ENCODE data around the gene SOWAHD.

Gene SOWAHD

GRCh38 chrX:119721487-119721886, 36.9 kb upstream of the SOWAHD start:
- no peaks in the 10 kb centered on the region for H3K79me2 ChIP-seq (ENCODE audit: insufficient read depth, low read length)
- no peak overlapping the region for H3K4me2 ChIP-seq (ENCODE audit: low read depth, low read length, poor library complexity, severe bottlenecking)
- no peak overlapping the region for H3K27ac ChIP-seq (ENCODE audit: low read depth, low read length)
- no peak overlapping the region for H3K9ac ChIP-seq (ENCODE audit: low read length)
- H3K27me3 ChIP-seq (ENCODE audit: low read length): no peaks in the 10 kb centered on the region
- H2AFZ ChIP-seq (ENCODE audit: low read depth, low read length, severe bottlenecking): no peak overlapping the region
- H4K20me1 ChIP-seq (ENCODE audit: low read depth, low read length): no peaks in the 10 kb centered on the region
- no peaks in the 10 kb centered on the region for H3F3A ChIP-seq (ENCODE audit: insufficient read depth)
- no peaks in the 10 kb centered on the region for H3K9me2 ChIP-seq (replicated peaks; ENCODE audit: insufficient read depth, low read length)
- H3K4me3 ChIP-seq (ENCODE audit: insufficient read depth, low read length, poor library complexity, severe bottlenecking): no peak overlapping the region
- no peaks in the 10 kb centered on the region for H3K36me3 ChIP-seq (ENCODE audit: low read length)
- TF ChIP-seq EZH2phosphoT487 (conservative IDR thresholded peaks at IDR 0.05; ENCODE audit: low read length) (no peak), CTCF (IDR thresholded peaks at IDR 0.05; ENCODE audit: insufficient read depth, low read length, poor library complexity, severe bottlenecking) (no peak)
- H3K9me3 ChIP-seq (ENCODE audit: insufficient read depth, low read length): no peaks in the 10 kb centered on the region

- H3K9ac ChIP-seq (ENCODE audit: low read length): no peak overlapping the region
- no peak overlapping the region for H3K27ac ChIP-seq (ENCODE audit: low read depth, low read length)
- no peaks in the 10 kb centered on the region for H4K20me1 ChIP-seq (ENCODE audit: low read depth, low read length)
- no peak overlapping the region for H3K4me3 ChIP-seq (ENCODE audit: insufficient read depth, low read length, poor library complexity, severe bottlenecking)
- no peak overlapping the region for H3K4me2 ChIP-seq (ENCODE audit: low read depth, low read length, poor library complexity, severe bottlenecking)
- TF ChIP-seq CTCF (IDR thresholded peaks at IDR 0.05; ENCODE audit: insufficient read depth, low read length, poor library complexity, severe bottlenecking) (no peak), EZH2phosphoT487 (conservative IDR thresholded peaks at IDR 0.05; ENCODE audit: low read length) (no peak)
- no peaks in the 10 kb centered on the region for H3K9me2 ChIP-seq (replicated peaks; ENCODE audit: insufficient read depth, low read length)
- no peak overlapping the region for H2AFZ ChIP-seq (ENCODE audit: low read depth, low read length, severe bottlenecking)
- H3K36me3 ChIP-seq (ENCODE audit: low read length): no peaks in the 10 kb centered on the region
- no peaks in the 10 kb centered on the region for H3F3A ChIP-seq (ENCODE audit: insufficient read depth)
- H3K27me3 ChIP-seq (ENCODE audit: low read length): no peaks in the 10 kb centered on the region
- H3K79me2 ChIP-seq (ENCODE audit: insufficient read depth, low read length): no peaks in the 10 kb centered on the region
- H3K9me3 ChIP-seq (ENCODE audit: insufficient read depth, low read length): no peaks in the 10 kb centered on the region
These were observed 36.5 kb upstream of the SOWAHD start for GRCh38 chrX:119721926-119722325.

GRCh38 chrX:119726900-119727555, 31.4 kb upstream of the SOWAHD start:
- no peak overlapping the region for H3K4me2 ChIP-seq (ENCODE audit: low read depth, low read length, poor library complexity, severe bottlenecking)
- no peaks in the 10 kb centered on the region for H3F3A ChIP-seq (ENCODE audit: insufficient read depth)
- H4K20me1 ChIP-seq (ENCODE audit: low read depth, low read length): no peaks in the 10 kb centered on the region
- no peaks in the 10 kb centered on the region for H3K27me3 ChIP-seq (ENCODE audit: low read length)
- H3K9me2 ChIP-seq (replicated peaks; ENCODE audit: insufficient read depth, low read length): no peaks in the 10 kb centered on the region
- H3K36me3 ChIP-seq (ENCODE audit: low read length): no peaks in the 10 kb centered on the region
- no peaks in the 10 kb centered on the region for H3K79me2 ChIP-seq (ENCODE audit: insufficient read depth, low read length)
- no peak overlapping the region for H2AFZ ChIP-seq (ENCODE audit: low read depth, low read length, severe bottlenecking)
- no peak overlapping the region for H3K4me3 ChIP-seq (ENCODE audit: insufficient read depth, low read length, poor library complexity, severe bottlenecking)
- H3K27ac ChIP-seq (ENCODE audit: low read depth, low read length): no peak overlapping the region
- TF ChIP-seq CTCF (IDR thresholded peaks at IDR 0.05; ENCODE audit: insufficient read depth, low read length, poor library complexity, severe bottlenecking) (no peak), EZH2phosphoT487 (conservative IDR thresholded peaks at IDR 0.05; ENCODE audit: low read length) (no peak)
- no peak overlapping the region for H3K9ac ChIP-seq (ENCODE audit: low read length)
- H3K9me3 ChIP-seq (ENCODE audit: insufficient read depth, low read length): no peaks in the 10 kb centered on the region
